NOMO-1 (cell line): ENCODE results near the gene RPE.

Experiments used
- DNase-seq, 2 experiments: peaks; one replicate each; lab custom pipeline; 2025; ENCODE audit not compliant: unreplicated experiment in 2 of 2; lab: John Stamatoyannopoulos, UW

RPE gene

GRCh38 chr2:210002158-210003157, at the start of gene RPE:
Gene RPE, plus strand, starts transcription at chr2:210002638. Its CDS starts 24 bp downstream, at chr2:210002662.
- peak; percentile 94 to 96 for DNase-seq

GRCh38 chr2:209956271-209956670, 46.2 kb upstream of the RPE start:
- no peak for DNase-seq

GRCh38 chr2:209958016-209958415, 44.4 kb upstream of the RPE start:
- DNase-seq: no peak

- DNase-seq: no peak
These were observed 42.4 kb upstream of the RPE start for GRCh38 chr2:209960045-209960444.

- peak; percentile 31 to 84 for DNase-seq
These were observed 41.5 kb upstream of the RPE start for GRCh38 chr2:209960676-209961630.

- DNase-seq: no peak
These were observed 36.7 kb upstream of the RPE start for GRCh38 chr2:209965723-209966122.

GRCh38 chr2:209969692-209970091, 32.7 kb upstream of the RPE start:
- DNase-seq: no peak

GRCh38 chr2:209970271-209970670, 32.2 kb upstream of the RPE start:
- no peak for DNase-seq

GRCh38 chr2:209970711-209971110, 31.7 kb upstream of the RPE start:
- DNase-seq: no peak

GRCh38 chr2:209973328-209973727, 29.1 kb upstream of the RPE start:
- DNase-seq: no peak

- DNase-seq: no peak
These were observed 27.9 kb upstream of the RPE start for GRCh38 chr2:209974576-209974975.

GRCh38 chr2:209976698-209977385, 25.6 kb upstream of the RPE start:
- peak; percentile 7 to 44 for DNase-seq

- peak; percentile 47 to 57 for DNase-seq
These were observed 24.8 kb upstream of the RPE start for GRCh38 chr2:209977386-209978239.

- no peak for DNase-seq
These were observed 18.1 kb upstream of the RPE start for GRCh38 chr2:209984291-209984690.

GRCh38 chr2:209985874-209986273, 16.6 kb upstream of the RPE start:
- peak; percentile 90 to 94 for DNase-seq

- DNase-seq: peak in 1 of 2 experiments; percentile 40
These were observed 16.0 kb upstream of the RPE start for GRCh38 chr2:209986415-209986814.

- peak in 1 of 2 experiments; percentile 36 for DNase-seq
These were observed 14.4 kb upstream of the RPE start for GRCh38 chr2:209988010-209988409.

GRCh38 chr2:209990838-209991237, 11.6 kb upstream of the RPE start:
- DNase-seq: no peak

GRCh38 chr2:209993968-209994367, 8.5 kb upstream of the RPE start:
- no peak for DNase-seq

GRCh38 chr2:209998596-209998995, 3.8 kb upstream of the RPE start:
- no peak for DNase-seq
